Glutamatergic neuron (in vitro differentiated cells): ENCODE results near the gene BTNL3. TPM values are rescaled to one million over a fixed set of nuclear protein-coding genes. Genes with fewer than 3 reads are reported as not detected.
"Not testable (repeated sequence)": the region's sequence is repeated elsewhere in the genome, so short reads cannot be mapped to it uniquely, and the experiment has no call there.

ENCODE experiments used
- DNase-seq: peaks from one replicate; pipeline ENCODE4 v3.0.0; 2022
- H3K27ac Mint-ChIP-seq: one replicate; pipeline ENCODE4 v1.8.0; 2020; ENCODE audit warnings: mild to moderate bottlenecking, mixed read lengths, inconsistent platforms; ENCODE audit not compliant: unreplicated experiment
- H3K27me3 Mint-ChIP-seq: one replicate; pipeline ENCODE4 v1.8.0; 2020; ENCODE audit warnings: mild to moderate bottlenecking, moderate library complexity, mixed read lengths, inconsistent platforms; ENCODE audit not compliant: unreplicated experiment
- H3K36me3 Mint-ChIP-seq: one replicate; pipeline ENCODE4 v1.8.0; 2020; ENCODE audit warnings: mild to moderate bottlenecking, mixed read lengths, inconsistent platforms; ENCODE audit not compliant: unreplicated experiment
- H3K4me1 Mint-ChIP-seq: one replicate; pipeline ENCODE4 v1.8.0; 2020; ENCODE audit warnings: mild to moderate bottlenecking, low read depth, mixed read lengths, inconsistent platforms; ENCODE audit not compliant: unreplicated experiment
- H3K4me3 Mint-ChIP-seq: one replicate; pipeline ENCODE4 v1.8.0; 2020; ENCODE audit warnings: mild to moderate bottlenecking, mixed read lengths, inconsistent platforms; ENCODE audit not compliant: unreplicated experiment
- H3K9me3 Mint-ChIP-seq: one replicate; pipeline ENCODE4 v1.8.0; 2020; ENCODE audit warnings: mild to moderate bottlenecking, moderate library complexity, mixed read lengths, inconsistent platforms; ENCODE audit not compliant: unreplicated experiment
- CTCF ChIP-seq: fragments of 200-600 bp; sonication (generic); IDR thresholded peaks from one replicate; pipeline ENCODE4 v1.5.0; 2021; ENCODE audit not compliant: partially characterized antibody, unreplicated experiment
- total RNA-seq: library from RNA; stranded (reverse); fragmentation: NEBNext Ultra II Directional; extraction: Animal tissue kit (Norgen Biotek cat#: 25700); gene quantifications from one replicate; pipeline ENCODE4 v1.2.1, GENCODE V29; 2021; ENCODE audit not compliant: unreplicated experiment

BTNL3 gene
- total RNA-seq, 1 donor from 2014 or later, result not detected

- Mint-ChIP-seq H3K27me3 (no peaks in the 10 kb centered on the region), H3K27ac (no peak overlapping the region), H3K4me3 (no peak overlapping the region), H3K36me3 (no peaks in the 10 kb centered on the region), H3K9me3 (no peaks in the 10 kb centered on the region), H3K4me1 (no peaks in the 10 kb centered on the region)
- no peak for TF ChIP-seq CTCF
- no peak for DNase-seq
These were observed 13.3 kb downstream of the BTNL3 start for GRCh38 chr5:181001947-181002346.

DNA sequence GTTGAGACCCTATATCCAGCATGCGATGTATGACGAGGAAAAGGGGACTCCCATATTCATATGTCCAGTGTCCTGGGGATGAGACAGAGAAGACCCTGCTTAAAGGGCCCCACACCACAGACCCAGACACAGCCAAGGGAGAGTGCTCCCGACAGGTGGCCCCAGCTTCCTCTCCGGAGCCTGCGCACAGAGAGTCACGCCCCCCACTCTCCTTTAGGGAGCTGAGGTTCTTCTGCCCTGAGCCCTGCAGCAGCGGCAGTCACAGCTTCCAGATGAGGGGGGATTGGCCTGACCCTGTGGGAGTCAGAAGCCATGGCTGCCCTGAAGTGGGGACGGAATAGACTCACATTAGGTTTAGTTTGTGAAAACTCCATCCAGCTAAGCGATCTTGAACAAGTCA lies 17.1 kb downstream of the BTNL3 start:
- H3K9me3 Mint-ChIP-seq, result no peaks in the 10 kb centered on the region

DNA sequence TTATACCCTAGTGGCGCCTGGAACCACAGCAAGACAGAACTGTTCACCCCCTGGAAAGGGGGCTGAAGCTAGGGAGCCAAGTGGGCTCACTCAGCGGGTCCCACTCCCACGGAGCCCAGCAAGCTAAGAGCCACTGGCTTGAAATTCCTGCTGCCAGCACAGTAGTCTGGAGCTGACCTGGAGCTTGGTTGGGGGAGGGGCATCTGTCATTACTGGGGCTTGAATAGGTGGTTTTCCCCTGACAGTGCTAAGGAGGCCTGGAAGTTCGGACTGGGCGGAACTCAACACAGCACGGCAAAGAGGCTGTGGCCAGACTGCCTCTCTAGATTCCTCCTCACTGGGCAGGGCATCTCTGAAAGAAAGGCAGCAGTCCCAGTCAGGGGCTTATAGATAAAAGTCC lies 19.5 kb downstream of the BTNL3 start:
- no peak for TF ChIP-seq CTCF
- no peak for DNase-seq
- no peak overlapping the region for H3K27ac Mint-ChIP-seq
- H3K4me3 Mint-ChIP-seq, result no peak overlapping the region
- H3K9me3 Mint-ChIP-seq, result peaks cover 2% of the 10 kb centered on the region
- H3K27me3 Mint-ChIP-seq, result no peaks in the 10 kb centered on the region
- H3K4me1 Mint-ChIP-seq, result no peaks in the 10 kb centered on the region
- H3K36me3 Mint-ChIP-seq, result no peaks in the 10 kb centered on the region

More for the DNA sequence above, 17.1 kb downstream of the BTNL3 start:
- Mint-ChIP-seq H3K4me3 (no peak overlapping the region), H3K27me3 (no peaks in the 10 kb centered on the region), H3K36me3 (no peaks in the 10 kb centered on the region), H3K4me1 (no peaks in the 10 kb centered on the region), H3K27ac (no peak overlapping the region)
- no peak for TF ChIP-seq CTCF
- no peak for DNase-seq

DNA sequence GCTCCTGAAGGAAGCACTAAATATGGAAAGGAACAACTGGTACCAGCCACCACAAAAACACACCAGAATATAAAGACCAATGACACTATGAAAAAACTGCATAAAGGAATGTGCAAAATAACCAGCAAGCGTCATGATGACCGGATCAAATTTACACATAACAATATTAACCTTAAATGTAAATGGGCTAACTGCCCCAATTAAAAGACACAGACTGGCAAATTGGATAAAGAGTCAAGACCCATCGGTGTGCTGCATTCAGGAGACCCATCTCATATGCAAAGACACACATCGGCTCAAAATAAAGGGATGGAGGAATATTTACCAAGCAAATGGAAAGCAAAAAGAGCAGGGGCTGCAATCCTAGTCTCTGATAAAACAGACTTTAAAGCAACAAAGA lies 21.4 kb downstream of the BTNL3 start:
- DNase-seq, H3K27ac Mint-ChIP-seq, H3K4me1 Mint-ChIP-seq, H3K36me3 Mint-ChIP-seq, H3K27me3 Mint-ChIP-seq, H3K4me3 Mint-ChIP-seq, H3K9me3 Mint-ChIP-seq: not testable (repeated sequence)

GRCh38 chr5:181014654-181015053 lies 26.0 kb downstream of the BTNL3 start:
- H3K9me3 Mint-ChIP-seq, H3K36me3 Mint-ChIP-seq, DNase-seq, H3K27me3 Mint-ChIP-seq, H3K4me1 Mint-ChIP-seq, H3K27ac Mint-ChIP-seq, H3K4me3 Mint-ChIP-seq: not testable (repeated sequence)

DNA sequence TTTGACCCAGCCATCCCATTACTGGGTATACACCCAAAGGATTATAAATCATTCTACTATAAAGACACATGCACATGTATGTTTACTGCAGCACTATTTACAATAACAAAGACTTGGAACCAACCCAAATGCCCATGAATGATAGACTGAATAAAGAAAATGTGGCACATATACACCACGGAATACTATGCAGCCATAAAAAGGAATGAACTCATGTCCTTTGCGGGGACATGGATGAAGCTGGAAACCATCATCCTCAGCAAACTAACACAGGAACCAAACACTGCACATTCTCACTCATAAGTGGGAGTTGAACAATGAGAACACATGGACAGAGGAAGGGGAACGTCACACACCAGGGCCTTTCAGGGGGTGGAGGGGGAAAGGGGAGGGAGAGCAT lies 28.8 kb downstream of the BTNL3 start:
- H3K4me3 Mint-ChIP-seq, DNase-seq, H3K27ac Mint-ChIP-seq, H3K9me3 Mint-ChIP-seq, H3K4me1 Mint-ChIP-seq, H3K27me3 Mint-ChIP-seq: not testable (repeated sequence)
- H3K36me3 Mint-ChIP-seq, result peaks cover 12% of the 10 kb centered on the region

DNA sequence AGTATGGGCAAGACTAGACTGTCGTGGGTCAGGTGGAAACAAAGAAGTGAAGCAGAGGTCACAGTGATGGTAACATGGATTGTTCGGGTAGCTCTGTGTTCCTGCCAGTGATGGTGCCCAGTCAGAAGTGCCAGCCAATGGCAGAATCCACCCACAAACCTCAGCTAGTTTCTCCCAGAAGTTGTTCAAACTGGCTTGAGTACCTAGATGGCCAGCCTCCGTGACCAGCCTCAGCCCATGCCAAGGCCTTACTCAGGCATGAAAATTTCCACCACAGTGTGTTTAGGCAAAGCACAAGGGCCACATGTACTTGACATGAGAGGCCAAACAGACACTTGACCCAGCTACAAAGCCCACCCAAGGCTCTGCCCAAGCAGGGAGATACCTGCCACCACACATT lies 32.0 kb downstream of the BTNL3 start:
- Mint-ChIP-seq H3K27me3 (peaks cover 2% of the 10 kb centered on the region), H3K36me3 (peaks cover 19% of the 10 kb centered on the region), H3K9me3 (peaks cover 9% of the 10 kb centered on the region), H3K4me1 (no peaks in the 10 kb centered on the region), H3K27ac (no peak overlapping the region), H3K4me3 (no peak overlapping the region)
- DNase-seq, result no peak
- no peak for TF ChIP-seq CTCF
